Fibroblast of pulmonary artery (primary cell): ENCODE data around the gene GHDC.
A peak's percentile ranks its signal among the peaks of the same experiment; 100 is the strongest.
"Not testable (repeated sequence)": the region's sequence is repeated elsewhere in the genome, so short reads cannot be mapped to it uniquely, and the experiment has no call there.

ENCODE experiments used
- DNase-seq: peaks from one replicate; pipeline ENCODE4 v3.0.0-alpha.2; 2010; ENCODE audit warnings: low read depth
- H3K4me3 ChIP-seq: replicated peaks from 2 replicates; pipeline ENCODE4 v1.5.1; 2011; ENCODE audit warnings: low read depth, mild to moderate bottlenecking, control low read depth, low read length, moderate library complexity
- TF ChIP-seq, protein P1 (sequence below): IDR thresholded peaks from 2 replicates; pipeline ENCODE4 v1.5.1; 2011; ENCODE audit warnings: mild to moderate bottlenecking, control low read depth, low read length, inconsistent platforms; ENCODE audit errors: missing control alignments

Gene GHDC

DNA sequence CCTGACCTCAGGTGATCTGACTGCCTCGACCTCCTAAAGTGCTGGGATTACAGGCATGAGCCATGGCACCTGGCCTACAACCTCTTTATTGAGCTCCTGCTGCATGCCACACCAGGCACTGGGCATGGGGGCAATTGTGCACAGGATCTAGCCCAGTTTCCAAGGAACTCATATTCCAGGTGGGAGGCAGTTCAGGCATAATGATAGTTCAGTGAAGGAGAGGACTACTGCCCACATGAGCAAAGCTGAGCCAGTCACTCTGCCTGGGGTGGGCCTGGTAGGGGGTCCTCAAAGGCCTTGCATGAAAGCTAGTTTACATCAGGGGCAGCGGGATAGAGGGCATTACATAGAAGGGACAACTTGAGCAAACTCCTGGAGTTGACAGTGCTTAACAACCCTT lies 6.5 kb downstream of the GHDC start:
- TF ChIP-seq, protein P1, sequence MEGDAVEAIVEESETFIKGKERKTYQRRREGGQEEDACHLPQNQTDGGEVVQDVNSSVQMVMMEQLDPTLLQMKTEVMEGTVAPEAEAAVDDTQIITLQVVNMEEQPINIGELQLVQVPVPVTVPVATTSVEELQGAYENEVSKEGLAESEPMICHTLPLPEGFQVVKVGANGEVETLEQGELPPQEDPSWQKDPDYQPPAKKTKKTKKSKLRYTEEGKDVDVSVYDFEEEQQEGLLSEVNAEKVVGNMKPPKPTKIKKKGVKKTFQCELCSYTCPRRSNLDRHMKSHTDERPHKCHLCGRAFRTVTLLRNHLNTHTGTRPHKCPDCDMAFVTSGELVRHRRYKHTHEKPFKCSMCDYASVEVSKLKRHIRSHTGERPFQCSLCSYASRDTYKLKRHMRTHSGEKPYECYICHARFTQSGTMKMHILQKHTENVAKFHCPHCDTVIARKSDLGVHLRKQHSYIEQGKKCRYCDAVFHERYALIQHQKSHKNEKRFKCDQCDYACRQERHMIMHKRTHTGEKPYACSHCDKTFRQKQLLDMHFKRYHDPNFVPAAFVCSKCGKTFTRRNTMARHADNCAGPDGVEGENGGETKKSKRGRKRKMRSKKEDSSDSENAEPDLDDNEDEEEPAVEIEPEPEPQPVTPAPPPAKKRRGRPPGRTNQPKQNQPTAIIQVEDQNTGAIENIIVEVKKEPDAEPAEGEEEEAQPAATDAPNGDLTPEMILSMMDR: no peak
- H3K4me3 ChIP-seq: no peak overlapping the region
- no peak for DNase-seq

DNA sequence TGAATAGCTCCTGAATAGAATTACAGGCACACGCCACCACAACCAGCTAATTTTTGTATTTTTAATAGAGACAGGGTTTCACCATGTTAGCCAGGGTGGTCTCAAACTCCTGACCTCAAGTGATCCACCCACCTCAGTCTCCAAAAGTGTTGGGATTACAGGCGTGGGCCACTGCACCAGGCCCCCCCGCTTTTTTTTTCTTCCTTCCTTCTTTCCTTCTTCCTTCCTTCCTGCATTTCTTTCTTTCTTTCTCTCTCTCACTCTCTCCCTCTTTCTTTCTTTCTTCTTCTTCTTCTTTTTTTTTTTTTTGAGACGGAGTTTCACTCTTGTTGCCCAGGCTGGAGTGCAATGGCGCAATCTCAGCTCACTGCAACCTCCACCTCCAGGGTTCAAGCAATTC lies 8.1 kb downstream of the GHDC start:
- DNase-seq, H3K4me3 ChIP-seq: not testable (repeated sequence)

DNA sequence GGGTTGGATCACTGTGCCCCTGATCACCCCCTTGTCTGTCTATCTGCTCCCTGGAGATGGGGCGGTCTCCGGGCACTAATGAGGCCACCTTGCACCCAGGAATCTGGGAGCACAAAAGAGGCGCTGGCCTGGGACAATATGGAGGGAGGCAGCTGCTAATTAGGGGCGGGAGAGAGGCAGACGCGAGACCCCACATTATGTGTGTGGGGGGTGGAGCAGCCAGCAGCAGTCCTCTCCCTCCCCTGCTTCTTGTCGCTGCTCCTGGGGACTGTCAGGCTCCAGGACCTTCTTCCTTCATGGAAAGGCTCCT lies 8.7 kb downstream of the GHDC start:
- DNase-seq: no peak
- TF ChIP-seq, protein P1: no peak
- no peak overlapping the region for H3K4me3 ChIP-seq

DNA sequence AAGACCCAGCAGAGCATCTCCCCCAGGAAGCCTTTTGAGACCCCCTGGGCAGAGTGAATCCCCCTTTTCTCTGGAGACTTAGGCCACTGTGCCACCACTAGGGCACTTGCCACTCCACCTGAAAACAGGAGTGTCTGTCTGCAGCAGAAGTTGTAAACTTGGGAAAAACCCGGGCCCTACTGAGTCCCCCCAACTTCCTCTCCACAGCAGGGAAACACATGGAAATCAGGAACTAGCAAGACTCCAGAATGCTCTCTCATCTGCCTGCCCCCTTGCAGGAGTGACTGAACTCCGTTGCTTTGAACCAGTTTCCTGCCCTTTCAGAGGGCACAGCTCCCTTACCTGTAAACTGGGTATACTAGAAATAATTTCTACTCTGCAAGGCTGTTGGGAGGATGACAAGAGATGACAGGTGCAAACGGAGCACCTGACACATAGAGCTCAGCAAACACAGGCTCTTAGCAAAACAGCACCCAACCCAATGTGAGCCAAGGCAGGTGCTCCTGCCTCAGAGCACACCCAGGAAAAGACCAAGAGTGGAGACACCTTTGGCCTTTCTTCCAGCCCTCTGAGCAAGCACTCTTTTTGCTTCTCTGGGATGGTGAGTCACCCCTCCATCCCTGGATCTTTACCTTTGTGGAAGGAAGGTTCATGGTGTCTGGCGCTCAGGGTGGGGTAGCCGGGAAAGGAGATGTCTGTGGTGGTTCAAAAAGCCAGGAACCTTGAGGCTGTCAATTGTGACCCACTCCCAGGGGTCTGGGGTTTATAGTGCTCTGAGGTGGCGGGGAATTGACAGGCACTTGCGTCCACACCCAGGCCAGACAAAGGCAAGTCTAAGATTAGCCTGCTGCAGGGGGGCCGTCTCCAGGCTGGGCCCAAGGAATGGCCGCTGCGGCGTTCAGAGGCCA lies 9.3 kb downstream of the GHDC start, which contains the start of gene HCRT:
TSS of gene HCRT (minus strand) at position 740 of the 908 bp plus-strand sequence. CDS start at position 653, 87 bp downstream.
- no peak within 1 kb of the TSS for H3K4me3 ChIP-seq
- no peak for DNase-seq
- TF ChIP-seq, protein P1: no peak

DNA sequence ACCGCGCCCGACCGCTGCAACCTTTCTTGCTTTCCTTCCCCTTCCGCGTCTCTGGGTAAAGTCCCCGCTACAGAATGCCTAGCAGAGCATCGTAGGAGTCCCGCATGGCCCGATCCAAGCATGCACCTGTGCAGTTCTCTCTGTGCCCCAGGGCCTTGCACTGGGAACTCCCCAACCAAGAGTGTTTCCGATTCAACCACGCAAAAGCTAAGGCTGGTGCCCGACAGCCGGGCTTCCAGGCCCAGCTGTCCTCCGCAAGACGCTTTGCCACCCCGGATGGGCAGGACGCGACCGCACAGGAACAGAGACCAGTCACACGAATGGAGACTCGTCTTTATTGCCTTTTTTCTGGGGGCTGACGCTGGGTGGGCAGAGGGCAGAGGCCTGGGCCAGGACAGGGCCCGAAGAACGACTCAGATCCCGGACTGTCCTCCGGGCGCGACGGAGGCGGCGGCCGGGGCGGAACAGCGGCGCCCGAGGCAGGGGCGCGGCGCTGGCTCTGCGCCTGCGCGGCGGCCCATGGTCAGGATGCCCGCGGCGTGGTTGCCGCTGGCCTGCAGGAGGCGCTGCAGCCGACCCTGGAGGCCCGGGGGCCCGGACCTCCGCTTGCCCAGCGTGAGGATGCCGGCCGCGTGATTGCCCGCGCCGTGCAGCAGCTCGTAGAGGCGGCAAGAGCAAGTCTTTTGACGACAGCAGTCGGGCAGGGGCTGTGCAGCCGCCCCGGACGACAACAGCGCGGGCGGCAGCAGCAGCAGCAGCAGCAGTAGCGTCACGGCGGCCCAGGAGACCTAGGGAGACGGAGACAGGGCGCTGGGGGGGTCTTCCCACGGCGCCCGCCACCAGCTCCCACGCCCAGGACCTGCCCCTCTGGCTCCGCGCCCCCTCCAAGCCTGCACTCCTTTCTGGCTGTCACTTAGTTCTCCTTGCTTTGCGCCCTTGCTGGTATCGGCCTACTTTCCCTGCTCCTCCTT lies 10.3 kb downstream of the GHDC start:
- DNase-seq: peak; percentile 77
- TF ChIP-seq, protein P1: peak; percentile 30
- H3K4me3 ChIP-seq: peak overlapping the region; percentile 55

DNA sequence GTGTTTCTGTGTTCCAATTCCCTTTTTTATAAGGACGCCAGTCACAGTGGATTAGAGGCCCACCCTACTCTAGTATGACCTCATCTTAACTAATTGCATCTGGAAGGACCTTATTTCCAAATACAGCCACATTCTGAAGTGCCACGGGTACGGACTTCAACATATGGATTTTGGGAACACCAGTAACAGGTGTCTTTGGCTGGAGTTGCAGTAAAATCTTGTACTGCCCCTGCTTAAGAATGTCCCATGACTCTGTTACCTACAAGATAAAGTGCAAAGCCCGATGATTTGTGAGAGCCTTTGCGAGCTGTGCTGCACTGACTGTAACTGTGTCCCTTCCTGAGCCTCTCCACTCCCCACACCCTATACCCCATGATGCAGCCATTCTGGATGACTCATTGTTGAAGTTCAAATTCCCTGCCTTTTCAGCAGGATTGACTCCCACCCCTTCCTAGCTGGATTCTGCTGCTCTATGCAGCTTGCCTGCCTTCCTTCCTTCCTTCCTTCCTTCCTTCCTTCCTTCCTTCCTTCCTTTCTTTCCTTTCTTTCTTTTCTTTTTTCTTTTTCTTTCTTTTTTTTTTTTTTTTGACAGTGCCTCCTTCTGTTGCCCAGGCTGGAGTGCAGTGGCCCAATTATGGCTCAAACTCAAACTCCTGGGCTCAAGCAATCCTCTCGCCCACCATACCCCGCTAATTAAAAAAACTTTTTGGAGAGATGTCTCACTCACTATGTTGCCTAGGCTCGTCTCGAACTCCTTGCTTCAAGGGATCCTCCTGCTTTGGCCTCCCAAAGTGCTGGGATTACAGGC lies 11.2 kb downstream of the GHDC start:
- peak overlapping the region; percentile 55 for H3K4me3 ChIP-seq
- DNase-seq: peak; percentile 53
- TF ChIP-seq, protein P1: no peak
